AG10803 (cell line): Measurements from ENCODE around the gene LRRC28.

Experiments used
- DNase-seq: peaks from one replicate; pipeline ENCODE4 v3.0.0; 2010; ENCODE audit warnings: low read depth
- H3K4me3 ChIP-seq: 2 replicates; pipeline ENCODE4 v1.5.1; 2011; ENCODE audit warnings: mild to moderate bottlenecking, low read length, control low read depth
- TF ChIP-seq, protein P1 (sequence below): conservative IDR thresholded peaks from 2 replicates; pipeline ENCODE4 v1.5.1; 2011; ENCODE audit warnings: mild to moderate bottlenecking, low read length, control low read depth, inconsistent platforms

The LRRC28 gene

DNA sequence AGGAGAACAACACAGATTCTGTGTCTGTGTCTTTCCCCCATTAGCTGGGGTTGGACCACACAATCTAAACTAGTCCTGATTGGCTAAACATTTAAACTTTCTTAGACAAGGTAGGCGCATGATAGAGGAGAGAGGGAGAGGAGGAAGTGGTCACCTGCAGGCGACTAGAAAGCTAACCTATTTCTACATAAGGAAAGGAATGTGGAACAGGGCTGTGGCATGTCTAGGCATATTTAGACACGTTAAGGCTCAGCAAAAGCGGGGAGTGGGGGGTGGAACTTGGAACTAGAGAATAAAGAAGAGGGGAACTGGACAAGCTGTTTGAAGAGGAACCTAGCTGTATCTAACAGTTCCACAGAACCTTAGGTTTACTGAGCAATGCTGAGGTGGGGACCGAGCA, 12.8 kb downstream of the LRRC28 start:
- H3K4me3 ChIP-seq = no peak overlapping the region
- TF ChIP-seq, protein P1, sequence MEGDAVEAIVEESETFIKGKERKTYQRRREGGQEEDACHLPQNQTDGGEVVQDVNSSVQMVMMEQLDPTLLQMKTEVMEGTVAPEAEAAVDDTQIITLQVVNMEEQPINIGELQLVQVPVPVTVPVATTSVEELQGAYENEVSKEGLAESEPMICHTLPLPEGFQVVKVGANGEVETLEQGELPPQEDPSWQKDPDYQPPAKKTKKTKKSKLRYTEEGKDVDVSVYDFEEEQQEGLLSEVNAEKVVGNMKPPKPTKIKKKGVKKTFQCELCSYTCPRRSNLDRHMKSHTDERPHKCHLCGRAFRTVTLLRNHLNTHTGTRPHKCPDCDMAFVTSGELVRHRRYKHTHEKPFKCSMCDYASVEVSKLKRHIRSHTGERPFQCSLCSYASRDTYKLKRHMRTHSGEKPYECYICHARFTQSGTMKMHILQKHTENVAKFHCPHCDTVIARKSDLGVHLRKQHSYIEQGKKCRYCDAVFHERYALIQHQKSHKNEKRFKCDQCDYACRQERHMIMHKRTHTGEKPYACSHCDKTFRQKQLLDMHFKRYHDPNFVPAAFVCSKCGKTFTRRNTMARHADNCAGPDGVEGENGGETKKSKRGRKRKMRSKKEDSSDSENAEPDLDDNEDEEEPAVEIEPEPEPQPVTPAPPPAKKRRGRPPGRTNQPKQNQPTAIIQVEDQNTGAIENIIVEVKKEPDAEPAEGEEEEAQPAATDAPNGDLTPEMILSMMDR = no peak
- no peak for DNase-seq

DNA sequence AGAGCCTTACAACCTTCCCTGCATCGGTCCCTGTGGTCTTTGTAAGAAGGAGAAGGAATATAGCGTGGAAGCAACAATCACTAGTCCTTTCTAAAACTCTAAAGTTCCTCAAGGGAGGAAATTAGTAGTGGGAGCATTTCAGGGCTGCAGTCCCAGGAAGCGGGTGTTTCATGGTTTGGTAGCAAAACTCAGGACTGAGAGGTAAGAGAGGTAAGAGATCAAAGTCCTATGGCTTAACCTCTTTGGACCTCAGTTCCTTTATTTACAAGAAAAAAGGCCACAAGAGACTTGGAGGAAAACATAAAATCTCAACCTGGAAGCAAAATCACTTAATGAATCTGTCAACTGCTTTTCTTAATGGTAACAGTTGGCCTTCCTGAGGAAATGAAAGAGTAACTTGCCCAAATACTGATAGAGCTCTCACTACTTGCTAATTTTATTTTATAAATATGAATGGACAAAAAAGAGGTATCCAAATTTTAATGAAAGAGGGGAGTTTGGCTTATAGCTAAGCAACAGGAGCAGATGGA, 14.3 kb downstream of the LRRC28 start:
- no peak for DNase-seq
- H3K4me3 ChIP-seq = no peak overlapping the region
- TF ChIP-seq, protein P1 = no peak

DNA sequence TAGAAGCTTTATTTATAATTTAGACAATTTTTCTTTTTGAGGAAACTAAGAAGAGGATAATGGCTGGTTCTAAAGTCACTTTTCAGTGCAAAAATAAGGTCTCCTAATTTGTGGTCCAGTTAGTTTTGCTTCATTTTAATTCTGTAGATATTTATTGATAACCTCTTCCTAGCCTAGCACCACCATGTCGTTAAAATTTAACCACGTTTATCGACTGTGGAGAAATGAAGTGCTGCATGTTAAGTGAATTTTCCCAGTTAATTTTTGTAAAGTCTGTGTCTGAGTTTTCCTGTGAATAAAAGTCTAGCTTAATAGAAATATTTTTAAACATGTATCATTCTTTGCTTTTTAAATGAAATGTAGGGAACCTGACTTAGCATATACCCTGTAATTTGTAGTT, 16.7 kb downstream of the LRRC28 start:
- TF ChIP-seq, protein P1 = no peak
- no peak overlapping the region for H3K4me3 ChIP-seq
- no peak for DNase-seq

DNA sequence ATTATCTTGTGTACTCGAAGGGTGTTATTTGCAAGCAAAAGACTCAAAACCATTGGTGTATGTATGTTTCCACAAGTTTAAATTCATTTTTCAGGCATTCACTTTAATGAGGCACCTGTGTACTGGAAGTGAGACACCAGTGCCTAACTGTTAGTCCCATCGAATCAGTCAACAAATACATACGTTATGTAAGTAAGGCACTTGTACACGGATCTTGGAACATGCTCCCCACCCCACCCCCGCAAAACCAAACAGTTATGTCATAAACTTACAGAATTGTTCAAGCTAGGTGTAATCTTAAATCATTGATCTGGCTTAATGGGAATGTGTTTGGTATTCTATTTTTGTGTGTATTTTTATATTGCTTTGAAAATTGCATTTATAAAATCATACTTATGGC, 17.1 kb downstream of the LRRC28 start:
- no peak overlapping the region for H3K4me3 ChIP-seq
- TF ChIP-seq, protein P1 = no peak
- DNase-seq = no peak

DNA sequence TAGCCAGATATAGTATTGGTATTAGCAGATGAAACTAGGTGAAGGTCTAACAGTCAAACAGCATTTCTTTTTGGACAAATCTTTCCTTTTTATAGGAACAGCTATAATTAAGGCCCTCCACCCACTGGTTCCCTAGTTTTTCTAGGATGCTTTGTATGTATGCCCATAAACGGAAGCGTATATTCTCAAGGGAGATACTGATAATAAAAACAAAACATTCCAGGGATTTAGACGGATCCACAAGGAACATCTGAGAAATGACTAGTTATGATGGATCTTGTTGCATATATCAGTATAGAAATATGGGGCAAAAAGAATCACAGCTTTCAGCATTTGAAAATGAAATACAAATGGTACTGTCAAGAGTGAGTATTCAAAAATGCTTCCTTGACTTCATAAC, 22.5 kb downstream of the LRRC28 start:
- TF ChIP-seq, protein P1 = no peak
- no peak for DNase-seq
- no peak overlapping the region for H3K4me3 ChIP-seq

DNA sequence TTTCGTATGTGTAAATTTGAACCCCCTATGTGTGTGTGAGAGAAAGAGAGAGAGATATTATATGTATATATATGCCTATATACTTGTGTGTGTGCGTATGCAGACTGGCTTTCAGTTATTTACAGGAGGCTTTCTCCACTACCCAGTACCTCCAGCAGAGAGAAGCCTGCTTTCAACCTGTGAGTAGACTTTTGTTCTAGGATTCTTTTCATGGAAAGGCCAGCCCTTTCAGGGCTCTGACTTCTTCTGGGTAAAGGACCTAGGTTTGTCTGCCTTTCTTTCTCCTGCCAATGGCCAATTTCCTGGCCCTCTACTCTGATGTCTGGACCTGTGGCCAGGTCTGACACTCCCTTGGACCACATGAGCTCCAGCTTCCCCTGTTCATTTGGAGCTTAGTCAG, 23.8 kb downstream of the LRRC28 start:
- H3K4me3 ChIP-seq = no peak overlapping the region
- DNase-seq = no peak
- TF ChIP-seq, protein P1 = no peak

DNA sequence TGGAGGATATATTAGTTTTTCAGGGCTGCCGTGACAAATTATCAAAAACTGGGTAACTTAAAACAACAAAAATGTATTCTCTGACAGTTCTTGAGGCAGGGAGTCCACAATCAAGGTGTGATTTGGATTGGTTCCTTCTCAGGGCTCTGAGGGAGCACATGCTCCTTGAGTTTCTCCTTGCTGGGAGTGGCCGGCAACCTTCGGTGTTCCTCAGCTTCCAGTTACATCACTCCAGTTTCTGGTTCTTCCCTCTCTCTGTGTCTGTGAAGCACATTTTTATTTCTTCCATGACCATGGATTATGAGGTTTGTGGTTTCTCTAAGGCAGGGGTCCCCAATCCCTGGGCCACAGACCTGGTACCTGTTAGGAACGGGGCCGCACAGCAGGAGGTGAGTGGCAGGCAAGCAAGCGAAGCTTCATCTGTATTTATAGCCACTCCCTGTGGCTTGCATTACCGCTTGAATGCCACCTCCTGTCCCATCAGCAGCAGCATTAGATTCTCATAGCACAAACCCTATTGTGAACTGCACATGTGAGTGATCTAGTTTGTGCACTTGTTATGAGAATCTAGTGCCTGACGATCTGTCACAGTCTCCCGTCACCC, 24.3 kb downstream of the LRRC28 start:
- no peak overlapping the region for H3K4me3 ChIP-seq
- TF ChIP-seq, protein P1 = no peak
- DNase-seq = no peak
